Embryonic facial prominence (tissue), 1 donor: ENCODE measurements around the gene ACAP1.
"Not testable (repeated sequence)": the region's sequence is repeated elsewhere in the genome, so short reads cannot be mapped to it uniquely, and the experiment has no call there.

Experiments used
- DNase-seq: peaks from one replicate; pipeline ENCODE4 v3.0.0-alpha.2; 2016; ENCODE audit errors: extremely low spot score

The ACAP1 gene

GRCh38 chr17:7355573-7355972 lies 19.2 kb downstream of the ACAP1 start:
- DNase-seq, result no peak

- no peak for DNase-seq
Measured at GRCh38 chr17:7356072-7356549, 19.8 kb downstream of the ACAP1 start.

- DNase-seq, result no peak
Measured at GRCh38 chr17:7356756-7357155, 20.4 kb downstream of the ACAP1 start.

GRCh38 chr17:7357381-7357780 lies 21.1 kb downstream of the ACAP1 start:
- DNase-seq, result no peak

- DNase-seq, result no peak
Measured at GRCh38 chr17:7361906-7362305, 25.6 kb downstream of the ACAP1 start.

GRCh38 chr17:7363311-7363710 lies 27.0 kb downstream of the ACAP1 start:
- no peak for DNase-seq

- DNase-seq, result not testable (repeated sequence)
Measured at GRCh38 chr17:7365963-7366362, 29.6 kb downstream of the ACAP1 start.

GRCh38 chr17:7367083-7367482 lies 30.8 kb downstream of the ACAP1 start:
- DNase-seq, result no peak

GRCh38 chr17:7367918-7368598 lies 31.7 kb downstream of the ACAP1 start:
- no peak for DNase-seq

GRCh38 chr17:7368599-7368994 lies 32.3 kb downstream of the ACAP1 start:
- DNase-seq, result not testable (repeated sequence)

- no peak for DNase-seq
Measured at GRCh38 chr17:7369825-7370224, 33.5 kb downstream of the ACAP1 start.

GRCh38 chr17:7370853-7371252 lies 34.5 kb downstream of the ACAP1 start:
- no peak for DNase-seq

- no peak for DNase-seq
Measured at GRCh38 chr17:7374353-7374752, 38.0 kb downstream of the ACAP1 start.

- DNase-seq, result no peak
Measured at GRCh38 chr17:7379134-7379533, 42.8 kb downstream of the ACAP1 start.

- no peak for DNase-seq
Measured at GRCh38 chr17:7380321-7380720, 44.0 kb downstream of the ACAP1 start.

- DNase-seq, result no peak
Measured at GRCh38 chr17:7380855-7381683, 44.7 kb downstream of the ACAP1 start, which contains the start of gene TNK1. TSS of gene TNK1 (plus strand) at chr17:7381089. CDS start at chr17:7382927, 1,838 bp downstream.

- no peak for DNase-seq
Measured at GRCh38 chr17:7382901-7383300, 46.6 kb downstream of the ACAP1 start.

- no peak for DNase-seq
Measured at GRCh38 chr17:7383371-7383741, 47.0 kb downstream of the ACAP1 start.

- no peak for DNase-seq
Measured at GRCh38 chr17:7383742-7384488, 47.6 kb downstream of the ACAP1 start.

- DNase-seq, result no peak
Measured at GRCh38 chr17:7384489-7385081, 48.3 kb downstream of the ACAP1 start.

GRCh38 chr17:7388856-7389255 lies 52.5 kb downstream of the ACAP1 start:
- DNase-seq, result no peak
